Measurements from ENCODE around the gene SLC23A2.
A peak's percentile ranks its signal among the peaks of the same experiment; 100 is the strongest.
"Not testable (repeated sequence)": the region's sequence is repeated elsewhere in the genome, so short reads cannot be mapped to it uniquely, and the experiment has no call there.

Gene SLC23A2

DNA sequence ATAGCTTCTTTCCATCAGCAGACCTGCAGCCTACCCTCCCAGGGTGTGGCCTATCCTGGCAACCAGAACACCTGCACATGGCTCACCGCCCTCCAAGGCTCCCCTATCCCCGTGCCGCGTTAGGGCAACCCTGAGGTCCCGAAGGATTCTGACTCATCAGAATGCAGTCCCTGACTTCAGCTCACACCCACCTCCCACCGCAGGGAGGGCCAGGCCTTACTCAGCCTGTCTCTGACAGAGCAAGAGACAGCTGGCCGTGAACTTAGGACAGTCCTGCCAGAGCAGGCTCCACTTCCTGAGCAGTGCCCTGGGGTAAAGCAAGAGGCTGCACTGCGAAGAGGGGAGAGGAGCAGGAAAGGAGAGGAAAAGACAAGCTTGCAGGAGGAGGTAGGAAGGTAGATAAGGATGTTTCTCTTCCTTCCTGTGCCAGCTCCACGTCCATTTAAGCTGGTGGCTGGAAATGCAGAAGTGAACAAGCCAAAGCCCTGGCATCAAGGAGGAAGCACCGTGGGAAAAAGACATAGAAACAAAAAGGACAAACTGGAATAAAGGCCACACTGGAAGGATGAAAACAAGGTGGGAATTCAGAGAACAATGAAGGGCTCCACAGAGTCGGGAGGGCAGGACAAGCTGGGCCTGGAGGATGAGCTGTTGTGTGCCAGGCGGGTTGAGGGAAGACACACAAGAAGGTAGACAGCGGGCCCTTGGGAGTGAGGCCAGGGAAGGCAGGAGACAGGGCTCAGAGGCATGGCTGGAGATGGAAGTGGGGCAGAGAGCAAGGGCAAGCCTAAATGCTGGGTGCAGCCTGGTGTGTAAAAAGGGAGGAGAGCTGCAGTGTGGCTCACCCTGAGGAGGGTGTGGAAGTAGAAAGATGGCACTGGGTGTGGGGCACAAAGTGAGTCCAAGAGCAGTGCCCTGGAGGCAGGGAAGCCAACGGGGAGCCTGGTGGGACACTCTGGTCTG, 102.7 kb downstream of the SLC23A2 start:
- no peak for DNase-seq

DNA sequence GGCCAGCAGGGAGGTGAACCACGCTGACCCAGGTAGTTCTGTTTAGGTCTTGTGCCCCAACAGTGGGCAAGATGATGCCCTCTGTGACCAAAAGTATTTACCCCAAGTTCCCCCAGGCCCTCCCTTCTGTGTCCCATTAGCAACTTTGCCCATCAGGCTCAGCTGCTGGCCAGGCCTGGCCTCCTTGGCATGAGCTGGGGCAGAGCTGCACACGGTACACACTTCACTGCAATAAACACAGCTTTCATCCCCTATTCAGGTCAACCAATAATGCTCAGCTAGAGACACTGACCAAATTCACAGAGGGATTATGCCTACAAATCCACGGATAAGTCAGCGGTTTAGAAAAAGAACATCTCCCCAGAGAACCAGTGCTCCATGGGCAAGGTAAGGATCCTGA, 103.7 kb downstream of the SLC23A2 start:
- no peak for DNase-seq

DNA sequence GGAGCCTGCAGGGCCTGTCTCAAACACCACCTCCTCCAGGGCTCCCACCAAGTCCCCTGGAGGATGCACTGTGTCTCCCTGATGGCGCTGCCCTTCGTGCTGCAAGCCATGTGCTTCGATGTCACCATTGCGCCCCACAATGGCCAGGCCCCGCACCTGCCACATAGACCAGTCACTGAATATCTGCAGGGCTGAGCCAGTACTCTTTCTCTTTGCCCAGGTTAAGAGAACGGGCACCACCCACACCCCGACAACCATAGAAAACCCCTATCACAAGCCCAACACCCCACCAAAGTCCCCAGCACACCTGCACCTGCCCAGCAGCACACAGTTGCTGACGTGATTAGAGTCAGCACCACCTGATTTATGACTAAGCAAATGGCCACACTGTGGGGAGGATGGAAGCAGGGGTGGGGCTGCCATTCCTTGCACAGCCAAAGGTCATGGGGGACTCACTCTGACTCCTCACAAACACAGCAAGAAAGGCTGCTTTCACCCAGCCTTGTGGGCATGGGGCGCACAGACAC, 104.3 kb downstream of the SLC23A2 start:
- DNase-seq, result no peak

DNA sequence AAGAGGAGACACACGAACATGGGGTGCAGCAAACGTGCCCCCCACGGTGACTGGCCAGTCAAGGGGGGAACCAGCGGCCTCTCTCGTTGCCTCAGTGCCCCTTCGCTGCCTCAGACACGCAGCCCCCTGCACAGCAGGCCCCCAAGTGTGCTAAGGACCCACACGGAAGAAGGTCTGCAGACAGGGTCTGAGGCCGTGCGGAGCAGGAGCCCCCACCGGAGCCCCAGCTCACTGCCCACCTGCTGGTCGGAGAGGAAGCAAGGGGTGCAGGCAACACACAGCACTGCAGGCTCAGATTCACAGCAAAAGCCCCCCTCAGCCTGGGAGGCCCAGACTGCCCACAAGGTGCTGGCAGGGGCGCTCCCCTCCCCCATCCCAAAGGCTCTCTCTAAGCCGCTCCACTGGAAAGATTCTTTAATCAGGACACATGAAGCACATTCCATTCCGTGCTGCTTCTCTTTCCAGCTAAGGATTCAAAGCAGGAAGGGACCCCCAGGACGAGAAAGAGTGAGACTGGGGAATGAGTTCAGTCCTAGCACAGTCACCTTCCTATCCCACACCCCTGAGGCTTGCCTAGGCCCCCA, 105.1 kb downstream of the SLC23A2 start:
- DNase-seq, result peak; percentile 51

DNA sequence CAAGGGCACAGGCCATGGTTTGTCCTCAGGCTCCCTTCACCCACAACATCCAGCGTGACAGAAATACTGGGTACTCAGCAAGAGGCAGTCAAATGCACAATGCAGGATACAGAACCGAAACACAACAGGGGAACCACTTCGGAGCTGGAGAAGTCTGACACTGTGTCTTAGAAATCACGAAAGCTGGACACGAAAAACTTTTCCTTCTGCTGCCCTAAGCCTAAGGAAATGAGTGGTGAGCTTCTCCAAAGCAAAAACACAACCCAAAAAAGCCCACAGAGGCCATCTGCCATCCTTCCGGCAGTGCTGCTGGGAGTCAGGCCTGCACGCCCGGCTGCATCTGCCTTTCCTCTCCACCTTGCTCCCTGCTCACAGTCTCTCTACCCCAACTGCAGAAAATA, 106.3 kb downstream of the SLC23A2 start:
- no peak for DNase-seq

DNA sequence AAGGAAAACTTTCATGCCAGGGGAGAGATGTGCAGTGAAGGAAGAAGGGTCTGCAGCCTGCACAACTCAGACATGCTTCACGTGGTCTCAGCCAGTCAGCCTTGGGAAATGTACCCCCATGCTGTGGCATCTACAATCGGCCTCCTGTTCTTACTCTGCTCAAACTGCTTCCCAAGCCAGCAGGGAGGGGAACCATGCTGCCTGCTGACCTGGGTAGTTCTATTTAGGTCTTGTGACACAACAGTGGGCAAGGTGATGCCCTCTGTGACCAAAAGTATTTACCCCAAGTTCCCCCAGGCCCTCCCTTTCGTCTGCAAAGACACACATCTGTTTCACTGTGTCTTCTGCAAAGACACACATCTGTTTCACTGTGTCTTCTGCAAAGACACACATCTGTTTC, 106.9 kb downstream of the SLC23A2 start:
- no peak for DNase-seq

DNA sequence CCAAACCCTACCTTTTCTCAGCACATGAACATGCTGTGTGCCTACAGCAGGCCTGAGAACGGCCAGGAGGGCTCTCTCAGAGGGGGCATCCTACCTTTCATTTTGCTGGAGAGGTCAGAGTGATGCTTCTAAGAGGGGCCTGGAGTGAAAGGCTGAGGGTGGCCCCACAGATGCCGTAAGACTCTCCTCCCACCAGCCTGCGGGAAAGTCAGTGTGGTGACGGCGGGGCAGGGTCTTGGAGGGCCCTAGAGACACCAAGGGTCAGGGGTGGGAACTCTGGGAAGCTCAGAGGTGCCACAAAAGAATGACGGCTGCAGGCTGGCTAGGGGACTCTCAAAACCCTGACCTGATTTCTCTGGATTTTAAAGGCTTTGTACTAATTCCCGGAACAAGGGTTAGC, 107.6 kb downstream of the SLC23A2 start:
- DNase-seq, result no peak

DNA sequence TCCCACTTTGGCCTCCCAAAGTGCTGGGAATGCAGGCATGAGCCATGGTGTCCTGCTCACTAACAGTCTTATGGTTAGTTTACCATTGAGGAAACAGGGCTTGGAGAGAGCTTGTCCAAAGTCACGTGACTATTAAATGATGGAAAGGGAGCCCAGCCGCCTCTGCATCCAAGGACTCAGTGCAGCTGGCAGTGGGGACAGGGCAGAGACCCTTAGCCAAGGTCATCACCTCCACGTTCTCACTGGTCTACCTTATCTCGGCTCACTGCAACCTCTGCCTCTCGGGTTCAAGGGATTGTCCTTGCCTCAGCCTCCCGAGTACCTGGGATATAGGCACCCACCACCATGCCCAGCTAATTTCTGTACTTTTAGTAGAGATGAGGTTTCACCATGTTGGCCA, 109.3 kb downstream of the SLC23A2 start:
- DNase-seq, result no peak

DNA sequence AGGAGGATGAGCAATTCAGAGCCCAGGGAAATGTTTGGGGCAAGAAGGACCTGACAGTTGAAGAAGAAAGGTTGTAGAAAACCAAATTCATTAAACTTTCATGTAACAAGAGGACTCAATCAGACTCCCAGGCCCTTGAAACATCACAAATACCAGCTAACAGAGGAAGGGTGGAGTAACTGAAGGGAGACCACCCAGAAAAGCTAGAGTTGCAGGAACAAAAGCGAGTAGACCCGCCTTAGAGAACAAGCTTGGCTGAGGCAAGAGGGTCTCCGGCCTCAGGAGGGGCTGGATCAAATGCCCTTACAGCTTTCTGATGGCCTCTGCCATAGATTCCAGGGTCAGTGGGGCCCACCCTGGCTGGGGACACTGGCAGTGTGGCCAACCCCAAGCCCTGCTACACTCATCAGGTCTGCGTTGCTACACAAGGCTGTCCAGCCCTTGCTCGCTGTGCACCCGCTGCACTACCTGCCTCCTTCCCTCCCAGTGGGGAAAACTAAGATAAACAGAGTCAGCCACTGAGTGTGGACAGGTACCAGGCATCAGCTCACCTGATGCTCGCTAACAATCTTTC, 110.0 kb downstream of the SLC23A2 start:
- no peak for DNase-seq

DNA sequence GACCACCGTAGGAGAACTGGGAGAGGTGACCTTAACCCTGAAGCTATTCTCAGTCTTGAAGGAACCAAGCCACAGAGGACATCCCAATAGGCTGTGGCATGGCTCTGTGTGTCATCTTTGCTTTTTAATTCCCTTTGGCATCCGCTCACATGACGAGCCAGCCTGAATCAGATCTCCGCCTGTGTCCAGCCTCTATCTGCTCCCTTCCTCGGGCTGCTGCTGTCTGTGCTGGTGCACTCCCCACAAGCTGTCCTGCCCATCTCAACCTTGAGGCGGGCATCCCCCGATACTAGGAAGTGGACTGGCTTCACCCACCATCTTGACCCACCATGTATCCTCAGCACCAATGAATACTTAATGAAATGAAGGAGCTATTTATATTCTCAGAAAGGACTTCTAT, 111.9 kb downstream of the SLC23A2 start:
- no peak for DNase-seq

DNA sequence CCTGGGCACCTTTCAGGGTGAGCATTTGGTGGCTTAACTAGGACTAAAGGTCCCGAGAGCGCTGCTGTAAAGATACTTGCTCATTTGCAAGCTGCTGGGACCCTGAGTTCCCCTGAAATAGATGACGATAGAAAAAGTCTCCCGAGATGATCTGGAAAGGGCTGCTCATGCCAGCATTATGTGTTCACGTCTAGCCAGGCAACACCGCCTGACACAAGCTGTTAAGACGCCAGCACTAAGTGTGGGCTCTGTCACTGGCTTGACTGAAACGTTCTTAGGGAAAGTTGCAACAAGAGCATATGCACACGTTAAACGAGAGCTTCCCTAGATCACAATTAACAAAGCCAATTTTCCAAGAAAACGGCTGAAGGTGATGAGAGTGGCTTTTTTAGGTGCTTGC, 113.7 kb downstream of the SLC23A2 start:
- no peak for DNase-seq

DNA sequence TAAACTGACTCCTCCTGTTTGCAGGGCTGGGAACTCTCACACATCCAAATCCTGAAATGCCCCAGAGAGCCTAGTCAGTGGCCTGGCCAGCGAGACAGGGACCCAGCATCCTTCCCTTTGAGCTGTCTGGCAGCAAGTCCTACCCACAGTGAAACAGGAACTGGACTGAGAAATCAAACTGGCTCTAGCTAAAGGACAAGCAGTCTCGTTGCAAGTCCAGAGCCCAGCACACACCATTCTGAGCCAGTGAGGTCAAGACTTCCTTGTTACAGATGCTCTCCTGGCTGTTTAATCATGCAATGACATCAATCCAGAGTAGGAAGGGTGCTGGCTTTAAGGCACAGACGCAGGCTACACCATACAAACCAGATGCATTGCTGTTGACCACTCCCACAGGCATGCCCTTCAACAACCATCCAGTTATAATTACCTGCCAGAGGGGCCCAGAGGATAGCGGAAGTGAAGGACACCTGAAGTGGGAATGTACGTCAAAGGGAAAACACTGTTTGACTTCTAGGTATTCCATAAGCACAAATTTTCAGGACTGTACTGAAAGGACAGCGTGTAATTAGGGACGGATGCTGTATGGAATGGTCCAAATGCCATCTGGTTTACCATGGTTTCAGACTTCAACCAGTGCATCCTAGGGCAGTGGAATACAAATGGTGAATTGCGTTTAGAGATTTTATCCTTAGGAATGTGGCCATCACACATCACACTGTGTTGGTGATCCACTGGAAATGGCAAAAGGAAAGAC, 114.4 kb downstream of the SLC23A2 start:
- DNase-seq, result no peak

DNA sequence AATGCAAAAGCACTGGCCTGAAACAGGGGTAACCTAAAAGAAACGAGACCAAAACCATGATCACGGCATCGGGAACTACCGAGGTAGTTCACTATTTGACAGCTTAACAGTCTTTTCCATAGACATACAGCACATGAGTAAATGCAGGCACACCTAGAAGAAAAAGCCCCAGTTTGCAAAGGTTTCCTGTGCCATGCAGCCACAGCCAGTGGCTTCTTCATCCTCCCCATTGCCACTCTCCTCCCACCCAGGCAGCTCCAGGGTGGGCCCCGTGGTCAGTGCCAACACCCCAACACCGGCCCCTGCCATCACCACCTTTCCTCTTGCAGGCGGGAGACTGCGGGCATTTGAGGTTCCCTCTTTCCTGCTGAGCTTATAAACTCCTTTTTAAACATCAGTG, 115.4 kb downstream of the SLC23A2 start:
- DNase-seq, result no peak

DNA sequence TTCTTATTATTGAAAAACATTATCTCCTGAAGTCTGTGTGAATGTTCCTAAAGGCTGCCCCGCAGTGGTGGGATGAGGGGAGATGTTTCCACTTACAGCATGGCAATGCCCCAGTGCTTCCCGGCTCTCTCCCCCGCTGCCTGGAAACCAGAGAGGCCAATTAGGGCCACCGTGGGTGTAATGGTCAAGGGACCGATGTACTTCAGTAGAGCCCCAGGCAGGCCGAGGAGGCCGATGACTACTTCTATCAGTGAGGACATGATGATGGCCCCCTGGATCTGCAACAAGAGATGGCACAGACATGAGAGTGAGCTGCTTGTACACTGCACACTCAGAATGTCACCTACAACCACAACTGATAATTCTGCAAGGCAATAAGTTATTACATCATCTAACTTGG, 117.8 kb downstream of the SLC23A2 start:
- DNase-seq, result no peak

DNA sequence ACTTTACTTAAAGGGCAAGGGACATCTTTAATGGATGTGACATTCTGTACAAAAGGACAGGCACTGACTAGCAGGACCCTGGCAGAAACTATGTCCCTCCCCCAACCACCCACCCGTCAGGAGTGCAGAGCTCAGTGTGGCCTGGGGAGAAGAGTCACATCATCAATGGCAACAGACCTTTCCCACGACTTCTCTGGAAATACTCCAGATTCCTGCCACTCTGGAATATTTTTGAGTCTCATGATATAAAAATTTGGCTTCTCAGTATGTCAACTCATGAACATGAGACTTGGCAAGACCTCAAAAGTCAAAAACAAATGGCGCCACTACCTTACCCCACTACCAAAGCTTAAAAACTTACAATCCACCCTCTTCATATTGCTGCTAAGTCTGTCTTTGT, 118.3 kb downstream of the SLC23A2 start:
- DNase-seq, result no peak

DNA sequence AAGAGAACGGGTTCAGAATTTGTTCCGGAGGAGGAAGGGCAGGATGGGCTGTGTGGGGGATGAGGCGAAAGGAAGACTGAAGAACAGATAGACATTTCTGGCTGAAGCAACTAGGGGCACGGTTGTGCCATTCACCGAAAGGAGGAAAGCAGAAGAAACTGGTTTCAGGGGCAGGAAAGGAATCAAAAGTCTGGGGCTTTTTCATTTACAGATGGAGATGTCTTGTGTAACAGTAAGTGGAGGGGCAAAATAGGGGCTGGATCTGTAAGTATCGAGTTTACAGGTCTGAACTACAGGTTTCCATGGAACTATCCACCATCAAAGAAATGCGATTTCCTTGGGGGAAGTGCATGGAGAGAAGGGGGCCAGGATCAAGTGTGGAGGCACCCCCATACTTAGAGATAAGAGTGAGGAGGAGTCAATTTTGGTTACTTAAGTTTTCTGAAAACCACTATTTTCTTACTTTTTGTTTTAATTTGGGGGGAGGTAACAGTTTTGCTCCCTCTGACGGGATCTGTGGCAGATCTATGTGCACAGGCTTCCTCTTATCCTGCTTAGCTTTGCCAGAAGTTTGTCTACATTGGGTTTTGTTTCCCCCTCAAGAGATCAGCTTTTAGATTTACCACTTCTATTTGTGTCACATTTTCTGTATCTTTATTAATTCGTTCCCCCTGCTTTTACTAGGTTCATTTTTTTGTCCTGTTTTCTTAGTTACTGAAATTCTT, 120.1 kb downstream of the SLC23A2 start:
- no peak for DNase-seq

DNA sequence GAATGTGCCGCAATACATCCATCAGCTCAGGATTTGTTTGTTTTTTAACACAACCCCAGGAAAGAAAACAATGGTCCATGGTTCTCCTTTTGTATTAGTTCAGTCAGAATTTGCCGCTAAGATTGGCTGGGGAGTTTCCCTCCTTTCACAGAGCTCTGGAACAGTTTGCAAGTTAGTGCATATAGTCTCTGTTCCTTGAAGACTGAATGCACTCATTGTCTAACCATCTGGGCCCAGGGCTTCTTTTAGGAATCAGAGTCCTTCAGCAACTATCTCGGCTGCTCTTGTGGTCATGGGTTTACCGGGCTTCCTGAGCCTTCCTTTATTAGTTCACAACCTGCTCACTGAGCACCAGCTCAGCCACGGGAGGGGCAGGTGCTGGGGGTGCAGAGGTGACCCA, 121.3 kb downstream of the SLC23A2 start:
- no peak for DNase-seq

DNA sequence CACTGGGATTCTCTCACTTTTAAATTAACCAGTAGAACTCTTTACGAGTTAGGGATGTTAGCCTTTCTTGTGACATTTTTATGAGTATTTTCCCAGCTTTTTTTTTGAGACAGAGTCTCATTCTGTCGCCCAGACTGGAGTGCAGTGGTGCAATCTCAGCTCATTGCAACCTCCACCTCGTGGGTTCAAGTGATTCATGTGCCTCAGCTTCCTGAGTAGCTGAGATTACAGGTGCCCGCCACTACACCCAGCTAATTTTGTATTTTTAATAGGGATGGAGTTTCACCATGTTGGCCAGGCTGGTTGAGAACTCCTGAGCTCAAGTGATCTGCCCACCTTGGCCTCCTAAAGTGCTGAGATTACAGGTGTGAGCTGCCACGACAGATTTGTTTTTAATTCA, 123.2 kb downstream of the SLC23A2 start:
- not testable (repeated sequence) for DNase-seq

DNA sequence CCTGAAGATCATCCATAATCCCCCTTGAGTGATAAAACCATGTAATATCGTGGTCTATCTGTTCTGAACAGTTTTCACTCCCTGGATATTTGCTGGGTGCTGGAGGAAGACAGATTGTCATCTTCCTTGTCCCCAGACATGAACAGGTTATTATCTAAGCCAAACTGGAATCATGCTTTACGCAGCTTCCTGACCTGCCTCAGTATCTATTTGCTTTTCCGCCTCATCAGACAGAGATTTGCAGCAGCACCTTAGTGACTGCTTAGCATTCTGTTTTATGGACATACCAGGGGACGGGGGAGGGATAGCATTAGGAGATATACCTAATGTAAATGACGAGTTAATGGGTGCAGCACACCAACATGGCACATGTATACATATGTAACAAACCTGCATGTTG, 124.6 kb downstream of the SLC23A2 start:
- no peak for DNase-seq

DNA sequence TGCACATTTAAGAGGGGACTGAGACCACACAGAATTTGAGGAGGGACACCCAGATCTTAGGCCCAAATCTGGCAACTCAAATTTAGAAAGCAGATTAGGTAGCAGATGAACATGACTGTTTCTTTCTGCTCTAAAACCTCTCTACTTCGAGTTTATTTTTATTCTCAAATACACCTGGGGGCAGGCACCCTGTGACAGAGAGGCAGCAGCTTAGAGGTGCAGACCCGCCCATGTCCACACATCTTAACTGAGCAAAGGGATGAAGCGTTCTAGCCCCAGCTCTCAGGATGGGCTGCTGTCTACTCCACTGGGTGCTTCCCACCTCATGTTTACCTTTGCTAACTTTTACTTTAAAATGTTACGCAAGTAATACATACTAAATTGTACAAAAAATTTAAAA, 125.0 kb downstream of the SLC23A2 start:
- DNase-seq, result no peak

DNA sequence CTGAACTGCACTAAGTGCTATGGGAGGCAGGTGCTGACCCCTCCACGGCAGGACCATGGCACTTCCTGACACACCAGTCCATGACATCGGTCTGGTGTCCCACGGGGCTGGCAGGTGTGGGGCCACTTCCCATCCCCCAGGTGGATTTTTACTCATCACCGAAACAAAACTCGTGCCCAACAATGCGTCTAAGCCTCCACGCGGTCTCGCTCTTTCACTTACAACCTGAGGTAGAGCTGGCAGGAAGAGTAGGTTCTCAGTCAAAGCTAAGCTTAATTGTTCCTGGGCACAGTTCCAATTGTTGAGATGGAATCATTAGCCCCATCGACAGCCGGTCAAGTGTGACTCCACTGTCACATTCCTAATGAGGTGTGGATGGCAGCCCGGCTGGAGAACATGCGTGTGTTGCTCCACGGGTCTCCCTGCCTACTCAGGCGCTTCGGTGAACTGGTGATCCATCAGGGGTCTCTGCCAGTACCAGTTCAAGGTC, 125.7 kb downstream of the SLC23A2 start:
- DNase-seq, result peak; percentile 43

DNA sequence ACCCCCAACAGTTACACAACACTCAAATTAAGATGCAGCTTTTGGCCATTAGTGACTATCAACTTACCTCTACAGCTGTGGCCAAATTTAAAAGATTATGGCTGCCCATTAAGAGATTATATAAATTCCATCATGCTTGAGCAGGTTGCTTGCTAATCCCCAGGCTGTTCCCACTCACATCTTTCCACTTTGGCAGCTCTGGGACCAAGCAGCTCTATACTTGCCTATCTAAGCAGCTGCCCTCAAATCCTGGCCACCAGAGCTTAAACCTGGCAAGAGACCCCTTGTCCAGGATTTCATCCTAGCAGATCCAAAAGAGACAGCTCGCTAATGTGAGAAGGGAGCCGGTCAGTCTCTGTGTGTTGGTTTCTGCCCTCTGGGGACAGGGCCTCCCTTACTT, 127.9 kb downstream of the SLC23A2 start:
- DNase-seq, result peak; percentile 55

Measured in eye (tissue), 1 donor.